HG03095 (cell line): ENCODE data around the gene NPR2.

Experiments used
- ATAC-seq: cut with Tn5 transposase; IDR thresholded peaks from one replicate; pipeline ENCODE4 v1.9.1; 2021; ENCODE audit warnings: moderate library complexity; ENCODE audit not compliant: unreplicated experiment

The NPR2 gene

GRCh38 chr9:35791297-35791921 is at the start of gene NPR2:
TSS of gene NPR2 (plus strand) at chr9:35791591. CDS start at chr9:35792409, 818 bp downstream.
- ATAC-seq: no peak

DNA sequence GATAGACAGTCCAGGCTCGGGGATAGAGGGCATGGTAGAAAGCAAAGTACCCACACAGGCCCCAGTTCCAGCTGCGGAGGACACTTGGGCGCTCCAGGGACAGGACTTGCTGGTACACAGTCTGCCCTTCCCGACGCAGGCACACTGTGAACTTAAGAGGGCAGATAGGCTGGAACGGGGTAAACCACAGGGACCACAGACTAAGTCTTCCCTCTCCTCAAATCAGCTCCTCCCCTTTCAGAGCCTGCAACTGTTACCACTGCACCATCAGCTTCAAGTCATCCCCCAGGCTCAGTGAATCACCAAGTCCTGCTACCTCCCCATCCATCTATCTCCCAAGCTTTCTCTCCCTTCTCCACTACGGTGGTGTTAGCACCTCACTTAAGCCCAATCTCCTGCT is 49.7 kb upstream of the NPR2 start:
- no peak for ATAC-seq

- ATAC-seq: no peak
Observed at GRCh38 chr9:35743452-35743851, 47.9 kb upstream of the NPR2 start.

- no peak for ATAC-seq
Observed at GRCh38 chr9:35743880-35744518, 47.4 kb upstream of the NPR2 start.

DNA sequence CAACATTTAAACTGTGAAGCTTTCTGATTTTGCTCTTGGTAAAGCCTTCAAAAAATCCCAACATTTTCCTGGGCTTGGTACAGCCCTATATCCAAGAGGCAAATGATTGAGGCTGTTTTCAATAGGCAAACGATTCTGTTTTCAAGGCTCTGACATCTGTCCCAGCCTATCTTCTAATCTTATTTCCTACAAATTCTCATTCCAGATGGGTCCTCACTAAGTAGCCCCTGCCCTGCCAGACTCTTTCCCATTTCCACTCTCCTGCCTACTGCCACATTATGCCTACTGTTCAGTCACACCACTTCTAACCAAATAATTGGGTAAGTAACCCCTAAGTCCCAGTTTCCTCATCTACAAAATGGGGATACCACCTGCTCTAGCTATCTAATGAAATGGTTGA is 45.8 kb upstream of the NPR2 start:
- no peak for ATAC-seq

DNA sequence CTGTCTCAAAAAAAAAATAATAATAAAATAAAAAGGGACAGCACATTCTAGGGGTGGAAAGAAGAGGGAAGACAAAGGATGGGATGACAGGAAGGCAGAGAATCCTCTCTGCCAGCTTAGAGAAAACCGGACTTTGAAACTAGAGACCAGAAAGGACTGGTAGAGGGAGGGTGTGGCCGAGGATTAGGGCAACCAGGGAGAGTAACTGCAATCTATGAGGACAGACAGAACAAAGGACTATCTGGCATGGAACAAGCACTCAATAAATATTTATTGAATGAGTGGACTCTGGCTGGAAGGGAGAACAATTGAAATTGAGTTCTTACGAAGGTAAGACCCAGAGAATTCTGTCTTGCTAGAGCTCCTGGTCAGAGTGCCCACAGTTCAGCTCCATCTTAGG is 44.8 kb upstream of the NPR2 start:
- ATAC-seq: no peak

GRCh38 chr9:35748242-35748857 is 43.0 kb upstream of the NPR2 start:
- ATAC-seq: no peak

- ATAC-seq: peak; percentile 72
Observed at GRCh38 chr9:35748858-35749514, 42.4 kb upstream of the NPR2 start, which contains the start of the genes GBA2 and RGP1. TSS of gene GBA2 (minus strand) at chr9:35749228. CDS start at chr9:35748704, 524 bp downstream. TSS of gene RGP1 (plus strand) at chr9:35749287. CDS start at chr9:35749756, 469 bp downstream.

- ATAC-seq: peak; percentile 31
Observed at GRCh38 chr9:35749515-35750255, 41.7 kb upstream of the NPR2 start.

- no peak for ATAC-seq
Observed at GRCh38 chr9:35750256-35750531, 41.2 kb upstream of the NPR2 start.

- ATAC-seq: no peak
Observed at GRCh38 chr9:35753466-35753865, 37.9 kb upstream of the NPR2 start.

- ATAC-seq: no peak
Observed at GRCh38 chr9:35754264-35754663, 37.1 kb upstream of the NPR2 start, which contains the start of gene MSMP. TSS of gene MSMP (minus strand) at chr9:35754276. CDS start at chr9:35754129, 147 bp downstream.

DNA sequence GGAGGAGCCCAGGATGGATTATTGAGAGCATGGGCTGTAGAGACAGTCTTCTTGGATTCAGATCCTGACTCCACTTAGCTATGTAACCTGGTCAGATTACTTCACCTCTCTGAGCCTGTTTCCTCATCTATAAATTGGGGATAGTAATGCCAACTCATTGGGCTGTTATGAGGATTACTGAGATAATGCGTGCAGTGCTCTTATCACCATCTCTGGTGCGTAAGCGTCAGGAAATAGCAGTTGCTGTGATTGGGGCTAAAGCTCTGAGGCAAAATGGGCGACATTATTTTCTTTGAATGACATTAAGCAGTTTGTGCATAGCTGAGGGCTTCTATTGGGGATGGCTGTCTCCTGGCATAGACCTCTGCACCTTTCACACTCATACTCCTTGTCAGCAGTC is 36.3 kb upstream of the NPR2 start:
- no peak for ATAC-seq

DNA sequence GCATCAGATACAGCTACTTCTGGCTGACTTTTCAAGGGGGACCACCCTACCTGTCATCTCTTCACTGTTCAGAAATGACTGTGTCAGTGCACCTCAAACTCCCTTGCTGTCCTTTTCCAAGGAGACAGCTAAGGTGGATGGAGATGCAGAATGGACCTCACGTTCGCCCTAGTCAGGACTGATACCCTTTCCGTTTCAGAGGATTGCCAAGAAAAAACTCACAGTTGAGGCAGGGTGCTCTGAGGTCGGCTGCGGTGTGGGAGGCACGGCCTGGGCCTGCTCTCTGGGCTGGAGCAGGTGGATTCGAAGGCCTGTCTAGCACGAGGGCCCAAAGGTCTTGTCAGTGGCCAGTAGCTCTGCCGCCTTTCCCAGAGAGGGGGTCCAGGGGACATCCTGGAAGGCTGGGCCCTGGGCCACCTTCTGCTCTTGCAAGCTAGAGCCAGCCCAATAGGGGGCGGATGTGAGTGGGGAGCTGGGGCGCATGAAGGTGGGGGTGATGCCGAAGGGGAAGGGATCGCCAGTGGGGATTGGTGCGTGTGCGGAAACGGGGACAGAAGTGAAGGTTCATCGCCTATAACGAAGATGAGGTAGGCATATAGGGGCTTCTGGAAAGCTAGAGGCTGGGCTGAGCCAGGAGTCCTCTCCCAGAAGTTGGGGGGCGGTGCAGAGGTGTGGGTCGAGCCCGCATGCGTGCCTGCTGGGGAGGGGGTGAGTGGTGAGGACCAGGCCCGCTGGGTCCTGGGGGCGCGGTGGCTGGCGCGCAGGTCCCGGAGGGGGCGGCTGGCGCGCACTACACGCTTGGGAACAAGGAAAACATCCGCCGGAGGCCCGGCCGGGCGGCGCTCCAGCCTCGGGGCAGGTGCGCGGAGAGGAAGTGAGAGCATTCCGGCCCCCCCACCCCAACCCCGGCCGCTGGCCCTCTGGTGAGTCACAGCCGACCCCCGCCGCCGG is 34.8 kb upstream of the NPR2 start:
- peak; percentile 52 for ATAC-seq

- peak; percentile 42 for ATAC-seq
Observed at GRCh38 chr9:35757226-35757891, 34.0 kb upstream of the NPR2 start.

- no peak for ATAC-seq
Observed at GRCh38 chr9:35757892-35758275, 33.5 kb upstream of the NPR2 start.

DNA sequence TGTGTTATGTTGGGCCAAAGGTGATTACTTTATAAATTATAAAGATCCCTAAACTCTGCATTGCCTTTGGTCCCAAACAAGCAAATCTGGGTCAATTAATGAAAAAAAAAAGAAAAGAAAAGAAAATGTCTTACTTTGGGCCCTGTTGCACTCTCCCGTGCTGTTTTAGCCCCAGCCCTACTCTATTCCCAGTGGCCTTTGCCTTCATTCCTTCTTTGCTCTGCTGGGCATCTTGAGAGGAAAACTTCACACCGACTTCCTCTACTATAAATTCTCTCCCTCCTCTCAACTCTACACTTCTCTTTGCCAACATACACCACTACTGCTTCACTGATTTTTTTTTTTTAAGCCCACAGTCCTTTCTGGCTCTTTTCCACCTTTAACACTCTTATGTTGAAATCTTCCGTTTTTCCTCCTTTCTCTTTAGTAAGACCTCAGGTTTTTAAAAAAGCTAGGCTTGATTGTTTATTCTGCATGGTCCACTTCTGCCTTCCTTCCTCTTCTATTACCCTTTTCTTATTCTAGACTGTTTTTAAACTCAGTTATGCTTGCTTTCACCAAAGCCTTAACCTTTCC is 32.8 kb upstream of the NPR2 start:
- ATAC-seq: no peak

DNA sequence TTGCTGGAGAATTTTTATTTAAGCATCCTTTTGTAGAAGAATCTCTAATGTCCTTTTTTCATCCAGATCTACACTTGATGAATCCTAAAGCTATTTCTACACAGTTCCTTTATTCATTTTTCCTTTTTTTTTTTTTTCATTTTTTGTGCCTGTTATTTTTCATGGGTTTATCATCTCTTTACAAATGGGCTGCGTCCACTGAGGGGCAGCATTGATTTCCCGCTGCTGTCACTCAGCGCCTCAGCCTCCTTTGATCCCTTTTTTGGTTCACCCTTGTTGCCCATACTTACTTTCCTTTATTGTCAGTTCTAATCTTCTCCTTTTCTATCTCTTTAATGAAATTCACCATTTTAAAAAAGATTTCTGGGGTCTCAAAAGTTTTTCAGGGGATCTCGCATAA is 31.6 kb upstream of the NPR2 start:
- ATAC-seq: no peak

- no peak for ATAC-seq
Observed at GRCh38 chr9:35760651-35761050, 30.7 kb upstream of the NPR2 start.
